Fibroblast of lung (primary cell): ENCODE measurements around the gene NF1. TPM values are rescaled to one million over a fixed set of nuclear protein-coding genes. Genes with fewer than 3 reads are reported as not detected.

Experiments used
- DNase-seq, 2 donors: peaks; one replicate each; pipeline versions ENCODE4 v3.0.0 to v3.0.0-alpha.2; 2010; ENCODE audit warnings: low read depth in 2 of 2
- H2AFZ ChIP-seq: 2 replicates; pipeline ENCODE4 v1.5.1; 2012; ENCODE audit warnings: low read length, control low read depth, inconsistent platforms
- H3K27ac ChIP-seq: 2 replicates; pipeline ENCODE4 v1.5.1; 2011; ENCODE audit warnings: low read length, control low read depth; ENCODE audit not compliant: insufficient read depth
- H3K27me3 ChIP-seq: 2 replicates; pipeline ENCODE4 v1.5.1; 2011; ENCODE audit warnings: mild to moderate bottlenecking, low read length; ENCODE audit not compliant: control insufficient read depth, insufficient read depth
- H3K36me3 ChIP-seq: 2 replicates; pipeline ENCODE4 v1.5.1; 2011; ENCODE audit warnings: low read length; ENCODE audit not compliant: control insufficient read depth, insufficient read depth
- H3K4me1 ChIP-seq: 2 replicates; pipeline ENCODE4 v1.5.1; 2011; ENCODE audit warnings: low read length; ENCODE audit not compliant: control insufficient read depth, insufficient read depth; ENCODE audit errors: extremely low read depth
- H3K4me2 ChIP-seq: 2 replicates; pipeline ENCODE4 v1.5.1; 2011; ENCODE audit warnings: low read length, control low read depth; ENCODE audit not compliant: insufficient read depth; ENCODE audit errors: extremely low read depth
- H3K4me3 ChIP-seq, 4 experiments: fragments of 200-600 bp in 1 of 4; sonication (generic) in 1 of 4; replicated peaks in 1 of 4; 2 replicates each; pipeline ENCODE4 v1.5.1; 2011 to 2016; ENCODE audit warnings: low read length in 4 of 4, low read depth in 3 of 4, mild to moderate bottlenecking in 3 of 4, control low read depth in 2 of 4, inconsistent platforms in 1 of 4, mixed read lengths in 1 of 4; ENCODE audit not compliant: insufficient read depth in 1 of 4; ENCODE audit errors: control extremely low read depth in 1 of 4
- H3K79me2 ChIP-seq: 2 replicates; pipeline ENCODE4 v1.5.1; 2012; ENCODE audit warnings: mild to moderate bottlenecking, low read length, inconsistent platforms; ENCODE audit not compliant: control insufficient read depth, insufficient read depth
- H3K9ac ChIP-seq: 2 replicates; pipeline ENCODE4 v1.5.1; 2011; ENCODE audit warnings: mild to moderate bottlenecking, low read length, control low read depth; ENCODE audit not compliant: insufficient read depth
- H3K9me3 ChIP-seq: 2 replicates; pipeline ENCODE4 v1.5.1; 2012; ENCODE audit warnings: low read depth, low read length; ENCODE audit not compliant: control insufficient read depth, insufficient read depth
- H4K20me1 ChIP-seq: 2 replicates; pipeline ENCODE4 v1.5.1; 2011; ENCODE audit warnings: low read length; ENCODE audit not compliant: control insufficient read depth, insufficient read depth; ENCODE audit errors: extremely low read depth
- CTCF ChIP-seq, 2 donors: IDR thresholded peaks in 1 of 2; conservative IDR thresholded peaks in 1 of 2; 1 replicate in 1 of 2; 2 replicates in 1 of 2; pipeline ENCODE4 v1.5.1; 2011 to 2012; ENCODE audit warnings: low read length in 2 of 2, control low read depth in 1 of 2, inconsistent platforms in 1 of 2, low read depth in 1 of 2, mild to moderate bottlenecking in 1 of 2
- EZH2 ChIP-seq: IDR thresholded peaks from 2 replicates; pipeline ENCODE4 v1.5.1; 2012; ENCODE audit warnings: low read length, control low read depth, mild to moderate bottlenecking; ENCODE audit errors: missing control alignments
- polyA plus RNA-seq, 2 donors: library from polyadenylated mRNA; depleted of rRNA in 1 of 2; stranded (reverse) in 1 of 2; unstranded in 1 of 2; fragments of >200 nt; gene quantifications; 2 replicates each; pipeline ENCODE4 v1.2.1, GENCODE V29; 2011 to 2012; ENCODE audit warnings: missing spikeins in 1 of 2
- total RNA-seq: library from RNA; depleted of rRNA; stranded (reverse); fragments of >200 nt; gene quantifications from 2 replicates; pipeline ENCODE4 v1.2.1, GENCODE V29; 2014

Gene NF1
- total and polyA plus RNA-seq, 2 donors (not counting 1 experiment from before 2014, with no cell fraction given) = 52.8 to 78.8 TPM

- H4K20me1 ChIP-seq = no peaks in the 10 kb centered on the region
- DNase-seq = no peak
- H3K27ac ChIP-seq = no peak overlapping the region
- no peak overlapping the region for H2AFZ ChIP-seq
- no peak overlapping the region for H3K4me3 ChIP-seq
- TF ChIP-seq EZH2 (no peak), CTCF (conservative IDR thresholded peaks at IDR 0.05 in 1 of 2, IDR thresholded peaks at IDR 0.05 in 1 of 2; ENCODE audit: low read depth in 1 of 2, low read length in 2 of 2) (no peak)
- no peaks in the 10 kb centered on the region for H3K79me2 ChIP-seq
- no peaks in the 10 kb centered on the region for H3K36me3 ChIP-seq
- H3K4me1 ChIP-seq = no peaks in the 10 kb centered on the region
- H3K9me3 ChIP-seq = no peaks in the 10 kb centered on the region
- H3K27me3 ChIP-seq = peaks cover 9% of the 10 kb centered on the region
- H3K9ac ChIP-seq = no peak overlapping the region
- no peak overlapping the region for H3K4me2 ChIP-seq
These were observed 318.5 kb downstream of the NF1 start for GRCh38 chr17:31413081-31413799.

- H3K36me3 ChIP-seq = no peaks in the 10 kb centered on the region
- no peaks in the 10 kb centered on the region for H3K9me3 ChIP-seq
- no peak overlapping the region for H3K9ac ChIP-seq
- H3K4me1 ChIP-seq = no peaks in the 10 kb centered on the region
- no peaks in the 10 kb centered on the region for H4K20me1 ChIP-seq
- no peak overlapping the region for H3K4me2 ChIP-seq
- H2AFZ ChIP-seq = no peak overlapping the region
- peak; percentile 60 to 71 for DNase-seq
- TF ChIP-seq EZH2 = no peak
- TF ChIP-seq CTCF (conservative IDR thresholded peaks at IDR 0.05 in 1 of 2, IDR thresholded peaks at IDR 0.05 in 1 of 2; ENCODE audit: low read depth in 1 of 2, low read length in 2 of 2) = no peak
- no peak overlapping the region for H3K4me3 ChIP-seq
- H3K27ac ChIP-seq = no peak overlapping the region
- no peaks in the 10 kb centered on the region for H3K79me2 ChIP-seq
- peaks cover 6% of the 10 kb centered on the region for H3K27me3 ChIP-seq
These were observed 319.2 kb downstream of the NF1 start for GRCh38 chr17:31413874-31414549.

GRCh38 chr17:31414550-31414918, 319.8 kb downstream of the NF1 start:
- Histone ChIP-seq H2AFZ (no peak overlapping the region), H3K9me3 (no peaks in the 10 kb centered on the region), H3K9ac (no peak overlapping the region), H3K27ac (no peak overlapping the region), H3K36me3 (no peaks in the 10 kb centered on the region), H3K79me2 (no peaks in the 10 kb centered on the region), H3K4me3 (no peak overlapping the region), H4K20me1 (no peaks in the 10 kb centered on the region), H3K4me2 (no peak overlapping the region), H3K4me1 (no peaks in the 10 kb centered on the region), H3K27me3 (peaks cover 6% of the 10 kb centered on the region)
- no peak for DNase-seq
- TF ChIP-seq EZH2 = no peak
- no peak for TF ChIP-seq CTCF (conservative IDR thresholded peaks at IDR 0.05 in 1 of 2, IDR thresholded peaks at IDR 0.05 in 1 of 2; ENCODE audit: low read depth in 1 of 2, low read length in 2 of 2)
